C4-2B (cell line): ENCODE data around the gene CCDC90B.

Source experiments
- CTCF ChIP-seq: fragments of 450-650 bp; conservative IDR thresholded peaks from 2 replicates; pipeline ENCODE4 v1.5.1; 2017; ENCODE audit warnings: mild to moderate bottlenecking
- ZFX ChIP-seq: fragments of 450-650 bp; IDR thresholded peaks from 2 replicates; pipeline ENCODE4 v1.6.1; 2017

GRCh38 chr11:83241291-83241946 is 44.7 kb downstream of the CCDC90B start:
- TF ChIP-seq CTCF (peak; percentile 85), ZFX (no peak)
